22Rv1 (cell line): Measurements from ENCODE around the gene MCOLN3.

Experiments
- CTCF ChIP-seq: fragments of 450-650 bp; IDR thresholded peaks from 2 replicates; pipeline ENCODE4 v1.5.1; 2017; ENCODE audit warnings: mild to moderate bottlenecking
- ZFX ChIP-seq: fragments of 450-650 bp; IDR thresholded peaks from 2 replicates; pipeline ENCODE4 v1.6.1; 2017; ENCODE audit warnings: antibody characterized with exemption, borderline replicate concordance

- TF ChIP-seq CTCF (no peak), ZFX (no peak)
These were observed 22.7 kb upstream of the MCOLN3 start for GRCh38 chr1:85070972-85071492.
